Panc1 (cell line): Measurements from ENCODE around the gene USP53.

Experiments
- TF ChIP-seq, protein P1 (sequence below): fragments of 450-650 bp; IDR thresholded peaks from 2 replicates; pipeline ENCODE4 v1.5.1; 2017; ENCODE audit warnings: mild to moderate bottlenecking
- TF ChIP-seq, protein P2 (sequence below), 2 experiments: IDR thresholded peaks; 2 replicates each; pipeline ENCODE4 v1.6.1; 2011 to 2012; ENCODE audit warnings: low read depth in 2 of 2, control low read depth in 1 of 2, low read length in 1 of 2, mild to moderate bottlenecking in 1 of 2, moderate library complexity in 1 of 2; ENCODE audit not compliant: insufficient read depth in 1 of 2

DNA sequence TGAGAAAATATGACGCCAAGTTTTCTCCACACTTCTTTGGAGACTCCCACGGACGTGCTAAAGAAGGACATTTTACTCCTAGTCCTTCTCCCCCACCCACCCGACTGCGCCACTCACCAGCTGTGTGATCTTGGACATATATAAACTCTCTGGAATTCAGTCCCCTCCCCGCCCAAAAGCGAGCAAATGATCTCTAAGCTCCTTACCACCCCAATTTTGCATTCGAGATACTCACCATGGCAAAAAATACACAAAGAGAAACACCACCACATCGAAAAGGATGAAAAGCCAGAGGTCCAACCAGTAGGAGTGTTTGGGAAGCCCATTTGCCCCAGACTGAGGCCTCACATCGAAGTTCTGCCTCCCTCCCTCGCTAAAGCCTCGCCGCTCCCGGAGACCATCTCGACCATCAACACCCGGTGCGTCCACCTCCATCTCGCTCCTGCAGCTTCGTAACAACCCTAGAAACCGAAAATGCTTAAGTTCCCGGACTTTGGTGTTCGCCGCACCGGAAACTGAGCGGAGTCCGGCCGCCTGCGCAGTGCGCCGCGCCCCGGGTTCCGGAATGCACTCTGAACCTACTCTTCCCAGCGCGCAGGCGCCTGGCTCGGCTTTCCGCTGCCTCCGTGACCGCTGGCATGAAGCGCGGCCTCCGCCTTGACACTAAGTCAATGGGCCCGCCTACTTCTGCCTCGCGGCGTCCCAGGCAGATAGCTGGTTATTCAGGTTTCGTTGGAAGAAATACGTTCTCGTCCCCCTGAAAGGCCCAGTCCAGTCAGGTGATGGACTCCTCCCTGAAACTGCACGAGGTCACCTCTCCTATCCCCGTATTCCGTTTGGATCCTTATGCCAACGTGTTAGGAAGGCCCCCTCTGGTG lies 87.8 kb downstream of the USP53 start:
- TF ChIP-seq, protein P1, sequence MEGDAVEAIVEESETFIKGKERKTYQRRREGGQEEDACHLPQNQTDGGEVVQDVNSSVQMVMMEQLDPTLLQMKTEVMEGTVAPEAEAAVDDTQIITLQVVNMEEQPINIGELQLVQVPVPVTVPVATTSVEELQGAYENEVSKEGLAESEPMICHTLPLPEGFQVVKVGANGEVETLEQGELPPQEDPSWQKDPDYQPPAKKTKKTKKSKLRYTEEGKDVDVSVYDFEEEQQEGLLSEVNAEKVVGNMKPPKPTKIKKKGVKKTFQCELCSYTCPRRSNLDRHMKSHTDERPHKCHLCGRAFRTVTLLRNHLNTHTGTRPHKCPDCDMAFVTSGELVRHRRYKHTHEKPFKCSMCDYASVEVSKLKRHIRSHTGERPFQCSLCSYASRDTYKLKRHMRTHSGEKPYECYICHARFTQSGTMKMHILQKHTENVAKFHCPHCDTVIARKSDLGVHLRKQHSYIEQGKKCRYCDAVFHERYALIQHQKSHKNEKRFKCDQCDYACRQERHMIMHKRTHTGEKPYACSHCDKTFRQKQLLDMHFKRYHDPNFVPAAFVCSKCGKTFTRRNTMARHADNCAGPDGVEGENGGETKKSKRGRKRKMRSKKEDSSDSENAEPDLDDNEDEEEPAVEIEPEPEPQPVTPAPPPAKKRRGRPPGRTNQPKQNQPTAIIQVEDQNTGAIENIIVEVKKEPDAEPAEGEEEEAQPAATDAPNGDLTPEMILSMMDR: no peak
- TF ChIP-seq, protein P2, sequence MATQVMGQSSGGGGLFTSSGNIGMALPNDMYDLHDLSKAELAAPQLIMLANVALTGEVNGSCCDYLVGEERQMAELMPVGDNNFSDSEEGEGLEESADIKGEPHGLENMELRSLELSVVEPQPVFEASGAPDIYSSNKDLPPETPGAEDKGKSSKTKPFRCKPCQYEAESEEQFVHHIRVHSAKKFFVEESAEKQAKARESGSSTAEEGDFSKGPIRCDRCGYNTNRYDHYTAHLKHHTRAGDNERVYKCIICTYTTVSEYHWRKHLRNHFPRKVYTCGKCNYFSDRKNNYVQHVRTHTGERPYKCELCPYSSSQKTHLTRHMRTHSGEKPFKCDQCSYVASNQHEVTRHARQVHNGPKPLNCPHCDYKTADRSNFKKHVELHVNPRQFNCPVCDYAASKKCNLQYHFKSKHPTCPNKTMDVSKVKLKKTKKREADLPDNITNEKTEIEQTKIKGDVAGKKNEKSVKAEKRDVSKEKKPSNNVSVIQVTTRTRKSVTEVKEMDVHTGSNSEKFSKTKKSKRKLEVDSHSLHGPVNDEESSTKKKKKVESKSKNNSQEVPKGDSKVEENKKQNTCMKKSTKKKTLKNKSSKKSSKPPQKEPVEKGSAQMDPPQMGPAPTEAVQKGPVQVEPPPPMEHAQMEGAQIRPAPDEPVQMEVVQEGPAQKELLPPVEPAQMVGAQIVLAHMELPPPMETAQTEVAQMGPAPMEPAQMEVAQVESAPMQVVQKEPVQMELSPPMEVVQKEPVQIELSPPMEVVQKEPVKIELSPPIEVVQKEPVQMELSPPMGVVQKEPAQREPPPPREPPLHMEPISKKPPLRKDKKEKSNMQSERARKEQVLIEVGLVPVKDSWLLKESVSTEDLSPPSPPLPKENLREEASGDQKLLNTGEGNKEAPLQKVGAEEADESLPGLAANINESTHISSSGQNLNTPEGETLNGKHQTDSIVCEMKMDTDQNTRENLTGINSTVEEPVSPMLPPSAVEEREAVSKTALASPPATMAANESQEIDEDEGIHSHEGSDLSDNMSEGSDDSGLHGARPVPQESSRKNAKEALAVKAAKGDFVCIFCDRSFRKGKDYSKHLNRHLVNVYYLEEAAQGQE (IDR thresholded peaks at IDR 0.05; ENCODE audit: insufficient read depth in 1 of 2, low read depth in 2 of 2, low read length in 1 of 2): no peak
